Astrocyte (in vitro differentiated cells and primary cell): ENCODE data around the gene USP40. TPM values are rescaled to one million over a fixed set of nuclear protein-coding genes. Genes with fewer than 3 reads are reported as not detected.

Source experiments
- DNase-seq: peaks from one replicate; pipeline ENCODE4 v3.0.0-alpha.2; 2010; ENCODE audit warnings: low read depth
- FAIRE-seq: peaks from 2 replicates; lab custom pipeline; 2011; peaks lifted over from hg19 to GRCh38; lab: Jason Lieb, UNC
- H2AFZ ChIP-seq: 2 replicates; pipeline ENCODE4 v1.6.0; 2012; ENCODE audit warnings: low read depth, low read length, inconsistent platforms
- H3K27ac ChIP-seq: 2 replicates; pipeline ENCODE4 v1.5.1; 2011; ENCODE audit warnings: low read depth, low read length, inconsistent platforms
- H3K27me3 ChIP-seq: 2 replicates; pipeline ENCODE4 v1.6.0; 2011; ENCODE audit warnings: low read length, inconsistent platforms; ENCODE audit not compliant: insufficient read depth
- H3K36me3 ChIP-seq: 2 replicates; pipeline ENCODE4 v1.5.1; 2011; ENCODE audit warnings: low read length, inconsistent platforms; ENCODE audit not compliant: insufficient read depth
- H3K4me1 ChIP-seq: 2 replicates; pipeline ENCODE4 v1.5.1; 2011; ENCODE audit warnings: low read length, inconsistent platforms; ENCODE audit not compliant: insufficient read depth
- H3K4me2 ChIP-seq: 2 replicates; pipeline ENCODE4 v1.6.0; 2012; ENCODE audit warnings: low read length, inconsistent platforms
- H3K4me3 ChIP-seq: 2 replicates; pipeline ENCODE4 v1.5.1; 2011; ENCODE audit warnings: low read depth, mild to moderate bottlenecking, low read length, inconsistent platforms; ENCODE audit not compliant: insufficient read depth
- H3K79me2 ChIP-seq: 2 replicates; pipeline ENCODE4 v1.6.0; 2012; ENCODE audit warnings: mild to moderate bottlenecking, low read length, inconsistent platforms; ENCODE audit not compliant: insufficient read depth
- H3K9ac ChIP-seq: 2 replicates; pipeline ENCODE4 v1.6.0; 2012; ENCODE audit warnings: mild to moderate bottlenecking, low read length, inconsistent platforms
- H3K9me3 ChIP-seq: 2 replicates; pipeline ENCODE4 v1.5.1; 2012; ENCODE audit warnings: low read depth, mild to moderate bottlenecking, low read length, inconsistent platforms; ENCODE audit not compliant: insufficient read depth
- H4K20me1 ChIP-seq: 2 replicates; pipeline ENCODE4 v1.6.0; 2012; ENCODE audit warnings: low read length, inconsistent platforms; ENCODE audit not compliant: insufficient read depth
- H3K27ac Mint-ChIP-seq: one replicate; pipeline ENCODE4 v1.8.0; 2021; ENCODE audit warnings: mild to moderate bottlenecking, mixed read lengths; ENCODE audit not compliant: unreplicated experiment
- H3K27me3 Mint-ChIP-seq: one replicate; pipeline ENCODE4 v1.8.0; 2021; ENCODE audit warnings: low read depth, mixed read lengths; ENCODE audit not compliant: unreplicated experiment
- H3K36me3 Mint-ChIP-seq: one replicate; pipeline ENCODE4 v1.8.0; 2021; ENCODE audit warnings: low read depth, mixed read lengths; ENCODE audit not compliant: unreplicated experiment
- H3K4me1 Mint-ChIP-seq: one replicate; pipeline ENCODE4 v1.8.0; 2021; ENCODE audit warnings: low read depth, mixed read lengths; ENCODE audit not compliant: unreplicated experiment
- H3K4me3 Mint-ChIP-seq: one replicate; pipeline ENCODE4 v1.8.0; 2021; ENCODE audit warnings: mild to moderate bottlenecking, moderate library complexity, mixed read lengths; ENCODE audit not compliant: unreplicated experiment
- H3K9me3 Mint-ChIP-seq: one replicate; pipeline ENCODE4 v1.8.0; 2021; ENCODE audit warnings: mild to moderate bottlenecking, mixed read lengths; ENCODE audit not compliant: unreplicated experiment
- CTCF ChIP-seq: IDR thresholded peaks from 2 replicates; pipeline ENCODE4 v1.5.1; 2011; ENCODE audit warnings: low read depth, mild to moderate bottlenecking, inconsistent platforms, low read length, moderate library complexity; ENCODE audit not compliant: insufficient read depth
- EZH2 ChIP-seq: IDR thresholded peaks from 2 replicates; pipeline ENCODE4 v1.6.1; 2012; ENCODE audit warnings: mild to moderate bottlenecking, low read length, inconsistent platforms; ENCODE audit not compliant: insufficient read depth
- total RNA-seq: library from RNA; stranded (reverse); gene quantifications from 2 replicates; pipeline ENCODE4 v1.2.1, GENCODE V29; 2021

The USP40 gene
- total RNA-seq, 1 donor from 2014 or later: 25.4 TPM

GRCh38 chr2:233487748-233488345 lies 78.7 kb downstream of the USP40 start:
- DNase-seq (peak; percentile 54), FAIRE-seq (no peak)
- Mint-ChIP-seq H3K9me3 (no peaks in the 10 kb centered on the region), H3K36me3 (peaks cover 8% of the 10 kb centered on the region), H3K4me3 (no peak overlapping the region), H3K27ac (peak overlapping the region; percentile 85), H3K4me1 (peaks cover 39% of the 10 kb centered on the region), H3K27me3 (no peaks in the 10 kb centered on the region)
- Histone ChIP-seq H3K9ac (peak overlapping the region; percentile 71), H3K4me3 (no peak overlapping the region), H3K4me2 (peak overlapping the region; percentile 35), H3K4me1 (peaks cover 33% of the 10 kb centered on the region), H3K9me3 (no peaks in the 10 kb centered on the region), H3K36me3 (peaks cover 8% of the 10 kb centered on the region), H3K27ac (peak overlapping the region; percentile 94), H3K79me2 (no peaks in the 10 kb centered on the region), H4K20me1 (no peaks in the 10 kb centered on the region), H2AFZ (no peak overlapping the region), H3K27me3 (no peaks in the 10 kb centered on the region)
- TF ChIP-seq EZH2 (no peak), CTCF (no peak)

- peaks cover 39% of the 10 kb centered on the region for H3K4me1 Mint-ChIP-seq
- H3K4me3 Mint-ChIP-seq: no peak overlapping the region
- Histone ChIP-seq H2AFZ (no peak overlapping the region), H4K20me1 (no peaks in the 10 kb centered on the region), H3K27ac (peak overlapping the region; percentile 94), H3K4me3 (no peak overlapping the region), H3K27me3 (no peaks in the 10 kb centered on the region), H3K9me3 (no peaks in the 10 kb centered on the region), H3K4me1 (peaks cover 33% of the 10 kb centered on the region), H3K9ac (peak overlapping the region; percentile 78), H3K4me2 (peak overlapping the region; percentile 68), H3K79me2 (no peaks in the 10 kb centered on the region), H3K36me3 (peaks cover 5% of the 10 kb centered on the region)
- H3K27ac Mint-ChIP-seq: peak overlapping the region; percentile 93
- peak; percentile 97 for DNase-seq
- TF ChIP-seq CTCF (no peak), EZH2 (no peak)
- H3K27me3 Mint-ChIP-seq: no peaks in the 10 kb centered on the region
- H3K36me3 Mint-ChIP-seq: peaks cover 11% of the 10 kb centered on the region
- H3K9me3 Mint-ChIP-seq: no peaks in the 10 kb centered on the region
- peak; percentile 98 for FAIRE-seq
Observed at GRCh38 chr2:233486778-233487552, 79.6 kb downstream of the USP40 start.

GRCh38 chr2:233486357-233486756 lies 80.2 kb downstream of the USP40 start:
- Histone ChIP-seq H3K9me3 (no peaks in the 10 kb centered on the region), H3K4me3 (no peak overlapping the region), H3K27me3 (no peaks in the 10 kb centered on the region), H3K36me3 (peaks cover 5% of the 10 kb centered on the region), H3K4me2 (peak overlapping the region; percentile 68), H2AFZ (no peak overlapping the region), H4K20me1 (no peaks in the 10 kb centered on the region), H3K9ac (peak overlapping the region; percentile 78), H3K4me1 (peaks cover 33% of the 10 kb centered on the region), H3K27ac (peak overlapping the region; percentile 94), H3K79me2 (no peaks in the 10 kb centered on the region)
- TF ChIP-seq EZH2 (no peak), CTCF (no peak)
- Mint-ChIP-seq H3K27ac (peak overlapping the region; percentile 93), H3K9me3 (no peaks in the 10 kb centered on the region), H3K27me3 (no peaks in the 10 kb centered on the region), H3K4me1 (peaks cover 39% of the 10 kb centered on the region), H3K36me3 (peaks cover 13% of the 10 kb centered on the region), H3K4me3 (no peak overlapping the region)
- FAIRE-seq (no peak), DNase-seq (no peak)
